GM21515 (cell line): ENCODE data around the gene C10orf67.
A peak's percentile ranks its signal among the peaks of the same experiment; 100 is the strongest.
"Not testable (repeated sequence)": the region's sequence is repeated elsewhere in the genome, so short reads cannot be mapped to it uniquely, and the experiment has no call there.

Experiments
- ATAC-seq: cut with Tn5 transposase; IDR thresholded peaks from one replicate; pipeline ENCODE4 v1.9.1; 2021; ENCODE audit not compliant: unreplicated experiment

The C10orf67 gene

GRCh38 chr10:23326544-23327307 is 17.9 kb downstream of the C10orf67 start:
- no peak for ATAC-seq

- peak; percentile 77 for ATAC-seq
Observed at GRCh38 chr10:23325132-23325531, 19.5 kb downstream of the C10orf67 start.

GRCh38 chr10:23324351-23324750 is 20.2 kb downstream of the C10orf67 start:
- no peak for ATAC-seq

GRCh38 chr10:23322082-23322481 is 22.5 kb downstream of the C10orf67 start:
- no peak for ATAC-seq

- ATAC-seq: no peak
Observed at GRCh38 chr10:23319835-23320234, 24.8 kb downstream of the C10orf67 start.

GRCh38 chr10:23318359-23318758 is 26.2 kb downstream of the C10orf67 start:
- ATAC-seq: no peak

- ATAC-seq: no peak
Observed at GRCh38 chr10:23317416-23317815, 27.2 kb downstream of the C10orf67 start.

GRCh38 chr10:23316406-23316805 is 28.2 kb downstream of the C10orf67 start:
- no peak for ATAC-seq

GRCh38 chr10:23315966-23316365 is 28.6 kb downstream of the C10orf67 start:
- no peak for ATAC-seq

GRCh38 chr10:23314835-23315239 is 29.8 kb downstream of the C10orf67 start:
- ATAC-seq: peak; percentile 58

- no peak for ATAC-seq
Observed at GRCh38 chr10:23311034-23311433, 33.6 kb downstream of the C10orf67 start.

GRCh38 chr10:23310404-23310803 is 34.2 kb downstream of the C10orf67 start:
- no peak for ATAC-seq

GRCh38 chr10:23299961-23300360 is 44.6 kb downstream of the C10orf67 start:
- ATAC-seq: not testable (repeated sequence)

- no peak for ATAC-seq
Observed at GRCh38 chr10:23294638-23295247, 49.9 kb downstream of the C10orf67 start.

GRCh38 chr10:23293973-23294590 is 50.5 kb downstream of the C10orf67 start:
- no peak for ATAC-seq

GRCh38 chr10:23293145-23293724 is 51.4 kb downstream of the C10orf67 start:
- peak; percentile 93 for ATAC-seq

GRCh38 chr10:23291551-23292334 is 52.9 kb downstream of the C10orf67 start:
- ATAC-seq: no peak

GRCh38 chr10:23284674-23285335 is 59.8 kb downstream of the C10orf67 start:
- no peak for ATAC-seq

- no peak for ATAC-seq
Observed at GRCh38 chr10:23284155-23284554, 60.4 kb downstream of the C10orf67 start.

- no peak for ATAC-seq
Observed at GRCh38 chr10:23283680-23284079, 60.9 kb downstream of the C10orf67 start.
